CD4-positive, alpha-beta T cell treated with Interleukin-12 subunit alpha and Interleukin-12 subunit beta, for 1 hour (primary cell): ENCODE measurements around the gene C2.
"Not testable (repeated sequence)": the region's sequence is repeated elsewhere in the genome, so short reads cannot be mapped to it uniquely, and the experiment has no call there.

ENCODE experiments used
- DNase-seq: peaks from one replicate; pipeline ENCODE4 v3.0.0-alpha.2; 2020

The C2 gene

DNA sequence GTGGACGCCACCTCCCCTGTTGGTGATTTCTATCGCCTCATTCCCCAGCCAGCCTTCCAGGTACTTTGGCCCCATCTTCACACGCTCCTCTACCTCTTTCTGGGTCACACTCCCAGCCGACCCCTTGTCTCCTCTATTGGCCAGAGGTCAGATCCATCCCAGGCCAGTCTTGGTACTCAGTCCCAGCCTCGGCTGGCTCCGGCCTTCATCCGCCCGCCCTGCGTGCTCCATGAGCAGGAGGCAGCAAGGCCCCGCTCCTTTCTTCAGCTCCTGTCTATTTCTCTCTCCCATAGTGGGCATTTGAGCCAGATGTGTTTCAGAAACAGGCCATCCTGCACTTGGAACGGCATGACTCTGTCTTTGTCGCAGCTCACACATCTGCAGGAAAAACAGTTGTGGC, 34.1 kb downstream of the C2 start:
- no peak for DNase-seq

- no peak for DNase-seq
Observed at GRCh38 chr6:31963921-31964320, 36.4 kb downstream of the C2 start.

DNA sequence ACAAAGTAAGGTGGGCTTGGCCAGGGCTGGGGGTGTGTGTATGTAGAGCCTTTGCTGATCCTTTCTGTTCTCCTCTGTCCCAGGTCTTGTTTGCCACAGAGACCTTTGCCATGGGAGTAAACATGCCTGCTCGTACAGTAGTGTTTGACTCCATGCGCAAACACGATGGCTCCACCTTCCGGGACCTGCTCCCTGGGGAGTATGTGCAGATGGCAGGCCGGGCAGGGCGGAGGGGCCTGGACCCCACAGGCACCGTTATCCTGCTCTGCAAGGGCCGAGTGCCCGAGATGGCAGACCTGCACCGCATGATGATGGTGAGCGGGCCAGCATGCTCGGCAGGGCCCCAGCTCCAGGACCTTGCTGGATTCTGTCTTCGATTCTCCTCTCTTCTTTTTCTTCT, 38.2 kb downstream of the C2 start:
- no peak for DNase-seq

GRCh38 chr6:31966506-31966905, 39.0 kb downstream of the C2 start:
- no peak for DNase-seq

GRCh38 chr6:31966997-31967925, 39.7 kb downstream of the C2 start:
- DNase-seq = no peak

- no peak for DNase-seq
Observed at GRCh38 chr6:31967926-31968320, 40.4 kb downstream of the C2 start.

DNA sequence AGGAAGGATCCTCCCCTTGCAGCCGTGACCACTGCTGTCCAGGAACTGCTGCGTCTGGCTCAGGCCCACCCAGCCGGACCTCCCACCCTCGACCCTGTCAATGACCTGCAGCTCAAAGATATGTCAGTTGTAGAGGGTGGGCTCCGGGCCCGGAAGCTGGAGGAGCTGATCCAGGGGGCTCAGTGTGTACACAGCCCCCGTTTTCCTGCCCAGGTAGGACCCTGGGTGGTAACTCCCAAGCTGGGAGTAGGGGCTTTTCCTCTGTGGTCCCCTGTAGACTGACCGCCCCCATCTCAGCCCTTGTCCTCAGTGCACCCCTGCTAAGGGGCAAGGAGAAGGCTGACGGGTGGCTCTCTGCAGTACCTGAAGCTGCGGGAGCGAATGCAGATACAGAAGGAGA, 40.8 kb downstream of the C2 start:
- no peak for DNase-seq

DNA sequence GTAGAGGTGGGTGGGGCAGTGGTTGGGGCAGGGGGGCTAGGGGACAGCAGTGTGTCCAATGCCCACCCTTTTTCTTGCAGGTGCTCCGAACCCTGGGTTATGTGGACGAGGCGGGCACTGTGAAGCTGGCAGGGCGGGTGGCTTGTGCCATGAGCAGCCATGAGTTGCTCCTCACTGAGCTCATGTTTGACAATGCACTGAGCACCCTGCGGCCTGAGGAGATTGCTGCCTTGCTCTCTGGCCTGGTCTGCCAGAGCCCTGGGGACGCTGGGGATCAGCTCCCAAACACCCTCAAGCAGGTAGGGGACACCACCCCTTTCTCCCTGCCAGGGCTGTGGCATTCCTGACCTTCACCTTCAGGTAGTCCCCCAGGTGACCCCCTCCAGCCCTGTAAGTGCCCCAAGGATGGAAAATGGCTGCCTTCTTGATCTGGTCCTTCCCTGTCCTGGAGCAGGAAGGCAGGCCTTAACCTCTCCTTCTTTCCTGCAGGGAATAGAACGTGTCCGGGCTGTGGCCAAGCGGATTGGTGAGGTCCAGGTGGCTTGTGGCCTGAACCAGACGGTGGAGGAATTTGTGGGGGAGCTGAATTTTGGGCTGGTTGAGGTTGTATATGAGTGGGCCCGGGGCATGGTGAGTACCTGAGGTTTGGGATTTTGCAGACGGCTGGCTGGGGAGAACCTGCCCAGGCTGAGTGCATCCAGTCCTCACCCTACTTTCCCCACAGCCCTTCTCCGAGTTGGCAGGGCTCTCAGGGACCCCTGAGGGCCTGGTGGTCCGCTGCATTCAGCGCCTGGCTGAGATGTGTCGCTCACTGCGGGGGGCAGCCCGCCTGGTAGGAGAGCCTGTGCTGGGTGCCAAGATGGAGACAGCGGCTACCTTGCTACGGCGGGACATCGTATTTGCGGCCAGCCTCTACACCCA, 41.5 kb downstream of the C2 start:
- no peak for DNase-seq

- no peak for DNase-seq
Observed at GRCh38 chr6:31969712-31970603, 42.4 kb downstream of the C2 start.

- DNase-seq = no peak
Observed at GRCh38 chr6:31970604-31971271, 43.2 kb downstream of the C2 start.

DNA sequence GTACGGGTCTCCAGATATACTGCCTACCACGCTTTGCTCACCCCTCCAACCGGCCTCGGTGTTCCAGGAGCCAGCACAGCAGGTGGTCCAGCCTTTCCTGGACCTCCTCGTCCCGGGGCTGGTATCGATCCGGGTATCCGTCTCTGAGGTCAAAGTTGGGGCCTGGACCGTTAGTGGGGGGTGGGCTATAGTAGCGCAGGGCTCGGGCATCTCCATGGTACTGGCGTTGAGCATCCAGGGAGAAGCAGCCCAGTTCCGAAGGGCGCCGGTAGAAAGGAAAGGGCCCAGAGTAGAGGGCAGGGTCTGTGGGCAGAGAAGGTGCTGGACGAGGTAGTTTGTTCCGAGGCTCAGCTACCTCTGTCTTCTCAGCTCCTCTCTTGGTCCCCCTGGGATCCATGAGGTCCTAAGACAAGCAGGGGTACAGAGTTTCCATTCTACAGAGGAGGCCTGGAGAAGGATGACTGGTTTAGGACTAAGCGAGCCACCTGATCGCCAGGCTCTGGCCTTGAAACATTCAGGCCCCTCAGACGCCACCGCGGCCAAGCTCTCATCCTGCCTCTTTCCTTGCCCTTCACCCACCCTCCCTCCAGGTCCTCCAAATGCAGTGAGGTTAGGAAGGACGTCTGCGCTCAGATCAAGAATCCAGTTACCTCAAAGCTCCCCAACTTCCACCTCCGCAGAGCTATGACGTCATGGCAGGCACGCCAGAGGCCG, 43.9 kb downstream of the C2 start:
- no peak for DNase-seq

- peak; percentile 98 for DNase-seq
Observed at GRCh38 chr6:31971993-31972708, 44.6 kb downstream of the C2 start, which contains the start of gene DXO. DXO (minus strand) TSS chr6:31972138; CDS start chr6:31971675, 463 bp downstream.

DNA sequence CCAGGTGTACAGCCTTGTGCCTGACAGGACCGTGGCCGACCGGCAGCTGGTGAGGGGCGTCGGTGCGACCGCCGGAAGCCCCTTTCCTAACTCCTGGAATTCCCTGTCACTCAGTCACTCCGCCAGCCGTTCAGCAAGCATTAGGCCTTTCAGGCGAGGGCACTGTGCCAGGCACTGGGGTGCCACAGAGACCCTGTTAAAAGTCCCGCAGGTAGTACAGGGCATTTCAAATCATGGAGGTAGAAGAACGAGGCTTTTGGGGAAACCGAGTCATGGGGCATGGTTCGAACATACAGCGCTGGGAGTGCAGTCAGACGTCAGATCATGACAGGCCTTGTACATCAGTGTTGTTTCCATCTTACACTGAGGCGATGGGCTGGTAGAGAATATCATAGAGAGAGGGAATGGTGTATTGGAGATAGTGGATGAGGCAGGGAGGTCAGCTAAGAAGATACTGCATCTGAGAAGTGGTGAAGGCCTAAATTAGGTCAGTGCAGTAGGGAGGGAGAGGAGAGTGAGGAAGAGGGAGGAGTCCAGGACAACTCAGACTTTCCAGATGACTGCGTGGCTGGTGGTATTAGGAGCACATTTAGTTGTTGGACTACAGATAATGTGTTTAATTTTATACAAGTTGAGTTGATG, 45.3 kb downstream of the C2 start:
- DNase-seq = no peak

DNA sequence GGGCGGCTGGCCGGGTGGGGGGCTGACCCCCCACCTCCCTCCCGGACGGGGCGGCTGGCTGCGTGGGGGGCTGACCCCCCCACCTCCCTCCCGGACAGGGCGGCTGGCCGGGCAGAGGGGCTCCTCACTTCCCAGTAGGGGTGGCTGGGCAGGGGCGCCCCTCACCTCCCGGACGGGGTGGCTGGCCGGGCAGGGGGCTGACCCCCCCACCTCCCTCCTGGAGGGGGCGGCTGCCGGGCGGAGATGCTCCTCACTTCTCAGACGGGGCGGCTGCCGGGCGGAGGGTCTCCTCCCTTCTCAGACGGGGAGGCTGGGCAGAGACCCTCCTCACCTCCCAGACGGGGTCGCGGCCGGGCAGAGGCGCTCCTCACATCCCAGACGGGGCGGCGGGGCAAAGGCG, 48.5 kb downstream of the C2 start:
- DNase-seq = not testable (repeated sequence)

DNA sequence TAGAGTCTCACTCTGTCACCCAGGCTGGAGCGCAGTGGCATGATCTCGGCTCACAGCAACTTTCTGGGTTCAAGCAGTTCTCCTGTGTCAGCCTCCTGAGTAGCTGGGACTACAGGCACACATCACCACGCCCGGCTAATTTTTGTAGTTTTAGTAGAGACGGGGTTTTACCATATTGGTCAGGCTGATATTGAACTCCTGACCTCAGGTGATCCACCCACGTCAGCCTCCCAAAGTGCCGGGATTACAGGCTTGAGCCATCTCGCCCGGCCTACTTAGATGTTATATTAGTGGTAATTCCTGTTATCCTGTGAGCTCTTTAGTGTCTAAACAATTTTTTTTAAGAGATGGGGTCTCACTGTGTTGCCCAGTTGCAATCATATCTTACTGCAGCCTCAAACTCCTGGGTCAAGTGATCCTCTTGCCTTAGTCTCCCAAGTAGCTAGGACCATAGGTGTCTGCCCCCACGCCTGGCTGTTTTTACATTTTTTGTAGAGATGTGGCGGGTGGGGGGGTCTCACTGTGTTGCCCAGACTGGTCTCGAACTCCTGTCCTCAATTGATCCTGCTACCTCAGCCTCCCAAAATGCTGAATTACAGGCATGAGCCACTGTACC, 50.4 kb downstream of the C2 start:
- no peak for DNase-seq

GRCh38 chr6:31978831-31979230, 51.3 kb downstream of the C2 start:
- no peak for DNase-seq

GRCh38 chr6:31979238-31979898, 51.9 kb downstream of the C2 start:
- DNase-seq = no peak

GRCh38 chr6:31980195-31980876, 52.8 kb downstream of the C2 start:
- not testable (repeated sequence) for DNase-seq
